ENCODE data around the gene ACVRL1.

The ACVRL1 gene

DNA sequence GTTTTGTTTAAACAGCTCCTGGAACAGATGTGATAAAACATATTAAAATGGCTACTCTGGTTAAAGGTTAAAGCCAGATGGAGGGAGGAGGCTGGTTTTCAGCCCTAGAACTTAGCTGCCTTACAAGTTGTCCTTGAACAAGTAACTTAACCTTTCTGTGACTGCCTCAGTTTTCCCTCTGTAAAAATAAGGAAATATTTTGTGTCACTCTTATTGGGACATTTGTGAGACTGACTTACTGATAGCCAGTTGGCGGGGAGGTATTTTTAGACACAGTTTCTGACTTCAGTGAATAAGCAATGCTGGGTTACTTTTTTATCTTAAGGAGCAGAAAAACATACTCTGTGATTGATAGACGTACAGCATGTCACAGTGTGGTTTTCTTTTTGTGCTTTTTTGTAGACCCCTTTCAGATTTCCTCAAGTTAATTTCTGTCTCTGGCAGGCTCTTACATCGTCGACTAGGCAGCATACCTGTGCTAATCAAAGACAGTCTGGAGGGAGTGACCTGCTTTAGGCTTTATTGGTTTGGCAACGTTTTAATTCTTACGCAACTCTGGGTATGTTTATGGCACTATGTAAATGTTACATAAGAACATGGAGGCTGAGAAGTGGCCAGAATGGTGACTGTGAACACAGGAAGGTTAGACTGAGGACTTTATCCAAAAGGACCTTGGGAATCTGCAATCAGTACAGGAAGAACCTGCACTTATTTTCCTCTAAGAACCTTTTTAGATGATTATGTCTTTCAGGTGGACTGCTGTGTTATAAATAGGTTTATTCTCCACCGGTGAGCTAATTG lies 47.5 kb downstream of the ACVRL1 start:
- DNase-seq (ENCODE audit: insufficient read length, low spot score) (no peak), FAIRE-seq (no peak)

DNA sequence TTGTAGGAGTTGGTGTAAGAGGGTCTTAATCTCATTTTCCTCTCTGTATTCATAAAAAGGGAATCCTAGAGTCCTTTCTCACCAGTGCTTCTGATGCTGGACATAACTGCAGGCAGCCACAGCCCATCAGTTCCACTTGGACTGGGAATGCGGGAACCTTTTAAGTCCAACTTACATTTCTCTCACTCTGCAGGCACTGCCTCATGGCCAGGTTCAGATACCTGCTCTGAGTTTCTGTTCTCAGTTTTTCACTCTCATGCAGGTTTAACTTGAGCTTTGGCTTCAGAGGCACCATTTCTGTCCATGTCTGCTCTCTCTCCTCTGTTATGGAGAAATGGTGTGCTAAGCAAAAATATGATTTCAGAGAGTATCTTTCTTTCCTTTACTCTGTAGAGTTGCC lies 48.4 kb downstream of the ACVRL1 start:
- no peak for FAIRE-seq
- DNase-seq (ENCODE audit: insufficient read length, low spot score), result no peak

DNA sequence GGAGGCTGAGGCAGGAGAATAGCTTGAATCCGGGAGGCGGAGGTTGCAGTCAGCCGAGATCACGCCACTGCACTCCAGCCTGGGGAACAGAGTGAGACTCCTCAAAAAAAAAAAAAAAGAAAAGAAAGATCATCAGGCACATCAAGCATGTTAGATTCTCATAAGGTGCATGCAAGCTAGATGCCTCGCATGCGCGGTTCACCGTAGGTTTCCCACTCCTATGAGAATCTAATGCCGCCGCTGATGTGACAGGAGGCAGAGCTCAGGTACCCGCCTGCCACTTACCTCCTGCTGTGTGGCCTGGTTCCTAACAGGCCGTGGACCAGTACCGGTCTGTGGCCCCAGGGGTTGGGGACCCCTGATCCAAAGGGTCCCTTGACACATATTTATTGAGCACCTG lies 51.2 kb downstream of the ACVRL1 start:
- DNase-seq (ENCODE audit: insufficient read length, low spot score) (no peak), FAIRE-seq (no peak)

DNA sequence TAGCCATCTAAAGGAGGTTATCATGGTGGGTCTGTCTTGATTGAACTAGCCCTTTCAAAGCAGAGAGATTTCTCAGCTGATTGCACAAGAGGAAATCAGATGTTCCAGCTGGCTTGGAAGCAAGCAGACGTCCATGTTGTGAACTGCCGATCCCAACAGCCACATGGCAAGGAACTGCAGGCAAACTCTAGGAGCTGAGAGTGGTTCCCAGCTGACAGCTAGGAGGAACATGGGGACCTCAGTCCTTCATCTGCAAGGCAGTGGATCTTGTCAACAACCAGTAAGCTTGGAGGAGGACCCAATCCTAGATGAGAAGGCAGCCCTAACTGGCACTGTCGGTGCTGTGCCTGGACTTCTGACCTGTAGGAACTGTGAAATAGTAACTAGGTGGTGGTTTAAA lies 51.9 kb downstream of the ACVRL1 start:
- DNase-seq (ENCODE audit: insufficient read length, low spot score) (no peak), FAIRE-seq (no peak)

DNA sequence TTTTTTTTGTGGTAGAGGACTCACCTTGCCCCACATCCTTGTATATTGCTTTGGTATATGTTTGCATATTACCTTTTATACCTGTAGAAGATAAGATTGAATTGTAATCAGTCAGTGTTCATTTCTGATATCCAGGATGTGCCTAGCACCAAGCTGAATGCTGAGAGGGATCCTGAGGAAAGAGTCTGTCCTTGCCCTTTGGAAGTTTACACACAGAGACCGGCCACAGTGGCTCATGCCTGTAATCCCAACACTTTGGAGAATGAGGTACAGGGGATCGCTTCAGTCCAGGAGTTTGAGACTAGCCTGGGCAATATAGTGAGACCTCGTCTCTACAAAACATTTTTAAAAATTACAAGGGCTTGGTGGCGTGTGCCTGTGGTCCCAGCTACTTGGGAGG lies 52.6 kb downstream of the ACVRL1 start:
- FAIRE-seq, result no peak
- DNase-seq (ENCODE audit: insufficient read length, low spot score), result no peak

DNA sequence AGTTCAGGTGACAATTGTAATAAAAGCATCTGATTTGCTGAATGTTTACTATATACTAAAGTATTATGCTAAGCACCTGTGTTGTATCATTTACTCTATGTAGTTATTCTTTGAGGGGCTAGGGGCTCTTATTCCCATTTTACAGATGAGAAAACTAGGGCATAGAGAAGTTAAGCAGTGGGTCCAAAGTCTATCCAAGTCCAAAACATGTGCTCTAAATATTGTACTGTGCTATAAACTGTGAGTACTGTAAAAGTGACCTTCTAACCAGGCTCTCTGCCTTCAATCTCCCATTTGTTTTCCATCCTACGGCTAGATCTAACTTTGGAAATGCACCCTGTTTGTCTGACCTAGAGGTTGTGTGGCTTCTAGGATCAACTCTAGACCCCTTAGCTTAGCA lies 53.2 kb downstream of the ACVRL1 start:
- DNase-seq (ENCODE audit: insufficient read length, low spot score) (no peak), FAIRE-seq (no peak)

DNA sequence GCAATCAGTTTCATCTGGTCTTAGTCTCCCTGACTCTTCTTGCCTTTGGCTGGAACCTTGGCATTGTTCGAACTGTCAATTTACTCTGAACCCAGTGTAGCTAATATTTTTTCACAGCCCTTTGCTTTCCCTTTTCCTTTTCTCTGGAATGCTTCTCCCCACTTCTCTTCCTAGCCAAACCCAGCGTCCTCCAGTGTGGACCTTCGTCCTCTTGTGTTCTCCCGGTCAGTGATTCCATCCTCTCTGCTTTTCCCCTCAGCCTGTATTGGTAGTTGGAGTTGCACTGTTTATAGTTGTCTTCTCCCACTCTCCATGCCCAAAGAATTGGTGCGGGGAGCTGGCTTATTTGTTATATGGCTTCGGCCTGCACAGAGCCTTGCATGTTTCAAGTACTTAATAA lies 53.6 kb downstream of the ACVRL1 start:
- FAIRE-seq, result no peak
- no peak for DNase-seq (ENCODE audit: insufficient read length, low spot score)

DNA sequence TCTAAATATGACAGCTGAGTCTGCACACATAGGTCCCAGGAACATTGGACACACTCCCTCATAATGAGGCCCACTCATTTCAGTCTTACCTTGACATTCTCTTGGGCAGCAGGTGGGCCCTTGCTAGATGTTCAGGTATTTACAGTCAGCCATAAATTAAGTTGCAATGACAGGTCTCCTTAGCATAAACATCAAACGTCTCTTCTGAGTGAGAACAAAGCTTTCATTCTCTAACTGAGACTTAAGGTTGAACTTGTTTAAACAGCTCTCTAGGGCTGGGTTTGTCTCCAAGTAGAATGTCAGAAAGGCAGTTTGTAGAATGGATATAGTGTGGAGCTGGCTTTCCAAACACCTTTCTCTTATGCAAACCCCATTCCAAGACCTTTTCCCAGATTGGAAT lies 54.5 kb downstream of the ACVRL1 start:
- no peak for FAIRE-seq
- DNase-seq (ENCODE audit: insufficient read length, low spot score), result no peak

DNA sequence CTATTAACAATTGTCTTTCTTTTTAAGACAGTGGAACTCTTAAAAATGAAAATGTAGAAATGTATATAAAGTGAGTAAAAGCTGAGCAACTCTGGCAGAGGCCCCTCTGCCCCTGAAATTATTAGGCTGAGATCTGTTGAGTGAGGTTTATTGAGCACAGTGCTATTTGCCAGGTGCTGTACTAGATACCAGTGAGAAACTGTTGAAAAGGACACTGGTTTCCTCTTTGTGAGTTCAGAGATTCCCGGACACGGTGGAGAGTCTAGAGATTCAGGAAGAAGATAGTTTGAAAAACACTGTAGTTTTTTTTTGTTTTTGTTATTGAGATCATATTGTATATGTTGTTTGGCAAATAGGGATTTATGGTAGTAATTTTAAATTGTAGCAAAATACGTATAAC lies 55.4 kb downstream of the ACVRL1 start:
- FAIRE-seq, result no peak

DNA sequence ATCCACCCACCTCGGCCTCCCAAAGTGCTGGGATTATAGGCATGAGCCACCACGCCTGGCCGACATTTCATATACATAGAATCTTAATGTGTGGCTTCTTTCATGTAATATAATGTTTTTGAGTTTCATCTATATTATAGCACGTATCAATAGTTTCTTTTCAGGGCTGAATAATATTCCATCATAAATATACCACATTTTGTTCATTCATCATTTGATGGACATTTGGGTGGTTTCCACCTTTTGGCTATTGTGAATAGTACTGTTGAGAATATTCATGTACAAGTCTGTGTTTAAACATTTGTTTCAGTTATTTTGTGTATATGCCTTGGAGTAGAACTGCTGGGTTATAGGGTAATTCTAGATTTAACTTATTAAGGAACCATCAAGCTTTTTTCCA lies 56.2 kb downstream of the ACVRL1 start:
- DNase-seq (ENCODE audit: insufficient read length, low spot score), result no peak
- FAIRE-seq, result no peak

More for the DNA sequence above, 55.4 kb downstream of the ACVRL1 start:
- no peak for DNase-seq (ENCODE audit: insufficient read length, low spot score)

DNA sequence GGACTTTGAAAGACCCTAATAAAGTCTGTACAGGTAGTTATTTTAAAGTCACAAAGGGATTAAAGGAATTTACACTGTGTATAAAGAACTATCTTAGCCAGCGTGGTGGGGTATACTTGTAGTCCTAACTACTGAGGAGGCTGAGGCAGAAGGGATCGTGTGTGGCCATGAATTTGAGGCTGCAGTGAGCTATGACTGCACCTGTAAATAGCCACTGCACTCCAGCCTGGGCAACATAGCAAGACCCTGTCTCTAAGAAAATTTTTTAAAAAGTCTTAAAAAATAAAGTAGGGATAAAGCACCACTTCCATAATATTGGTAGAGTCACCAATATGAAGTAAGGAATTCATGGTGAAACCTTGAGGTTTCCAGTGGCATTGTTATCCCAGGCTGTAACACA lies 62.3 kb downstream of the ACVRL1 start:
- FAIRE-seq (no peak), DNase-seq (ENCODE audit: insufficient read length, low spot score) (no peak)

DNA sequence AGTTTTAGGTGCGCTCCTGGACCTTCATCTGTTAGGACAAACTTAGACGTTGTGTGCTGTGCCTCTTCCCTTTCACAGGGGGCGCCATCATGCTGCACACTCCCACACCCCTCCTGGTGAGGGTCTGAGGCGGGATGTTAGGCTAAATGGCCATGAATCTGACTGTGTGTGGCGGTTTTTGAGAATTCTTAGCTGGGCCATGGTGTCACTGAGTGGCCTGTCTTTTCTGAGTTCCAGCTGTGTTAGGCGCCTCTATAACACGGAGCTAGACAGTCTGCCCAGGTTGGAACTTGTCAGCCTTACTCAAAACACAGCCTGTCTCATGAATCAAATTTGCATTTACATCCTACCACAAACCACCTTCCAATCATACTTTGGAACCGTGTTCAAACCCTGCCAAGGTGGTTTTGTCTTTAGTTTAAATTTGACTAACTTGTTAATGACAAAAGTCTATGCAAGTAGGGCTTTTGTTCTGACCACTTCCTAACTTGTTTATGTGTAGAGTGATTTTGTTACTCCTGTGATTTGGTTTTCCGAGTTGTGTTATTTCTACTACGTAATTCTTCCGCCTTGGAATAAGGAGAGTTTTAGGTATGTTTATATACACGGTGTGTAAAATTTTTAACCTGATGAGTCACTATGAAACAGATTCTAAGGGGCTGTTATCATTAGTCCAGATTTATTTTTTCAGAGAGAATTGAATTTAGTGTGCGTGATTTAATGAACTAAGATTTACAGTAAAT lies 63.8 kb downstream of the ACVRL1 start:
- peak; percentile 58 for DNase-seq (ENCODE audit: insufficient read length, low spot score)

DNA sequence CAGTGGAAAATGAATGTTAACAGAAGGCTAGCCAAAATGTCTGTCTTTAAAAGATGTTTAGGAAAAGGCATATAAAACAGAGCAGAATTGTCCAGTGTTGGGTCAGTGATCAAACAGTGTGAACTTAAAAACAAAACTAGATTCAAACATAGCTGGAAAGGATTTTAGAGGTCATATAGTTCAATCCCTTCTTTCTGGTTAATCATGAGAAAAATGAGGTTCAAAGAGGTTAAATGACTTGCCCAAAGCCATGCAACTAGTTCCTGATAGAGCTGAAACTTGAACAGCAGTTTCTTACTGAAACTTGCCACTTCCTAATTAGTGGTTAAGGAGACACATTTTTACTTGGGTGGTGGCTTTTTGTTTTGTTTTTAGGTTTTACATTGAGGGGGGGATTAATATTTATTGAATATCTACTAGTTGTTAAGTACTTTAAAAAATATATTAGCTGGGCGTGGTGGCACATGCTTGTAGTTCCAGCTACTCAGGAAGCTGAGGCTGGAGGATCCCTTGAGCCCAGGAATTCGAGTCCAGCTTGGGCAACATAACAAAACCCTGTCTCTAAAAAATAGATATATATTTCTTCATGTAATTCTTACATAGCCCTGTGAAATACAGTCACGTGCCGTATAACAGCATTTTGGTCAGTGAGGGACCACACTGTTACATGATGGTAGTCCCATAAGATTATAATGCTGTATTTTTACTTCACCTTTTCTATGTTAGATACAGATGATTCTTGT lies 64.5 kb downstream of the ACVRL1 start:
- DNase-seq (ENCODE audit: insufficient read length, low spot score) (no peak), FAIRE-seq (peak; percentile 68)

More for the DNA sequence above, 63.8 kb downstream of the ACVRL1 start:
- peak; percentile 80 for FAIRE-seq

DNA sequence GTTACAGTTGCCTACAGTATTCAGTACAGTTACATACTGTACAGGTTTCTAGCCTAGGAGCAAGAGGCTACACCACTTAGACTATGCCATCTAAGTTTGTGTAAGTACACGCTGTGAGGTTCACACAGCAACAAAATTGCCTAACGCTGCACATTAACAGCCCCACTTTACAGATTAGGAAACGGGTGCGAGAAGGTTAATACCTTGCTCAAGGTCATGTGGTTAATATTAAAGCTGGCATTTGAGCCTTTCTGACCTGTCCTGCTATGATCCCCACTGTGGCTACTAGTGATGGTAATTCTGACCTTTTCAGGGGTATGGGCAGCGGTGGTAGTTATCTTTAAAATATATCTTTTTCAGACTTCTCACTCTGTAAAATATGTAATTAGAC lies 65.1 kb downstream of the ACVRL1 start:
- DNase-seq (ENCODE audit: insufficient read length, low spot score) (no peak), FAIRE-seq (no peak)

DNA sequence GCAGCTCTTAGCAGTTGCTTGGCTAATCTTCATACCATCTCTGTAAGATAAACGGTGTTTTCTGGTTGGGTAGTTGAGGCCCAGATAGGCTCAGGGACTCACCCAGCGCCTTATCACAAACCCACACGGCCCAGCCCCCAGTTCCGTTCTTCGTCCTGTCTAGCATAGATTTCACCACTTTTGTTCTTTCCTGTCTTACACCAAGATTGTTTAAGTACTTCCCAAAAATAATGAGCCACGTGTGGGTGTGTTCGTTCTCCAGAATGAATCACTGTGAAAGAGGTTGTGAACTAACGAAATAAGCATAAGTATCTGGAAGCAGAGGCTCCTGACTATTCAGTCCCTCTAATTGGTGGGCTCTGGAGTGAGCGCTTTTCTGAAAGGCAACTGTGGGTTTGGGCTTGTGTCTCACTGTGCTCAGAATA lies 65.6 kb downstream of the ACVRL1 start:
- no peak for DNase-seq (ENCODE audit: insufficient read length, low spot score)

More for the DNA sequence above, 65.6 kb downstream of the ACVRL1 start:
- no peak for FAIRE-seq
